K562 (cell line): ENCODE results near the gene ZC3H18. TPM values are rescaled to one million over a fixed set of nuclear protein-coding genes. Genes with fewer than 3 reads are reported as not detected.

Source experiments
- ARID3B ChIP-seq: fragments of 250-450 bp; sonication (Bioruptor Pico); IDR thresholded peaks from 2 replicates; pipeline ENCODE4 v1.4.0; 2020; ENCODE audit warnings: borderline replicate concordance
- BCL6 ChIP-seq: fragments of 250-450 bp; sonication (Bioruptor Pico); IDR thresholded peaks from 2 replicates; pipeline ENCODE4 v1.4.0; 2020
- CLOCK ChIP-seq: fragments of 250-450 bp; sonication (Bioruptor Pico); IDR thresholded peaks from 2 replicates; pipeline ENCODE4 v1.4.0; 2020; ENCODE audit warnings: mild to moderate bottlenecking, moderate library complexity, borderline replicate concordance
- COPS2 ChIP-seq: fragments of 450-650 bp; conservative IDR thresholded peaks from 2 replicates; pipeline ENCODE4 v1.6.1; 2016; ENCODE audit warnings: mild to moderate bottlenecking, moderate library complexity
- FOXA3 ChIP-seq, 2 experiments: fragments of 450-650 bp in 1 of 2; sonication (generic) in 1 of 2; formaldehyde crosslinking; IDR thresholded peaks in 1 of 2; conservative IDR thresholded peaks in 1 of 2; 2 replicates each; pipeline versions ENCODE4 v1.4.0 to v1.8.0; 2020 to 2022; ENCODE audit warnings: mild to moderate bottlenecking in 2 of 2, missing genetic modification reagents in 1 of 2
- FOXJ3 ChIP-seq: sonication (generic); formaldehyde crosslinking; IDR thresholded peaks from 2 replicates; pipeline ENCODE4 v1.4.0; 2020; ENCODE audit warnings: mild to moderate bottlenecking, missing genetic modification reagents
- KAT7 ChIP-seq: sonication (generic); formaldehyde crosslinking; IDR thresholded peaks from 2 replicates; pipeline ENCODE4 v1.8.0; 2022; ENCODE audit warnings: missing genetic modification reagents, mild to moderate bottlenecking, borderline replicate concordance
- PCBP2 ChIP-seq: fragments of 200-400 bp; formaldehyde crosslinking; IDR thresholded peaks from 2 replicates; pipeline ENCODE4 v1.6.1; 2018; ENCODE audit warnings: low read length, low read depth, mild to moderate bottlenecking, moderate library complexity; ENCODE audit not compliant: poor library complexity, severe bottlenecking
- PHF20 ChIP-seq: fragments of 450-650 bp; IDR thresholded peaks from 2 replicates; pipeline ENCODE4 v1.6.1; 2018; ENCODE audit not compliant: partially characterized antibody
- POLR2G ChIP-seq: fragments of 200-400 bp; formaldehyde crosslinking; IDR thresholded peaks from 2 replicates; pipeline ENCODE4 v1.6.1; 2017; ENCODE audit warnings: low read depth, mild to moderate bottlenecking, antibody characterized with exemption, low read length, moderate library complexity
- POLR3A ChIP-seq: IDR thresholded peaks from 2 replicates; pipeline ENCODE4 v1.6.1; 2011; ENCODE audit warnings: borderline replicate concordance, mild to moderate bottlenecking, moderate library complexity; ENCODE audit not compliant: insufficient read length, insufficient read depth; ENCODE audit errors: extremely low read depth
- PTTG1 ChIP-seq: fragments of 450-650 bp; IDR thresholded peaks from 2 replicates; pipeline ENCODE4 v1.6.1; 2016; ENCODE audit warnings: low read depth, mild to moderate bottlenecking, missing genetic modification characterization, missing compliant biosample characterization
- RBM22 ChIP-seq: fragments of 200-400 bp; formaldehyde crosslinking; IDR thresholded peaks from 2 replicates; pipeline ENCODE4 v1.6.1; 2018; ENCODE audit warnings: low read length, low read depth; ENCODE audit not compliant: poor library complexity, severe bottlenecking
- YY1 ChIP-seq, 3 experiments: IDR thresholded peaks; 2 replicates each; pipeline ENCODE4 v1.6.1; 2011; ENCODE audit warnings: low read length in 2 of 3, mild to moderate bottlenecking in 2 of 3, moderate library complexity in 2 of 3, borderline replicate concordance in 1 of 3, control low read depth in 1 of 3, low read depth in 1 of 3; ENCODE audit not compliant: insufficient read depth in 3 of 3, insufficient replicate concordance in 2 of 3, control insufficient read depth in 1 of 3, insufficient read length in 1 of 3; ENCODE audit errors: extremely low read depth in 1 of 3
- ZNF212 ChIP-seq: fragments of 450-650 bp; formaldehyde crosslinking; IDR thresholded peaks from 2 replicates; pipeline ENCODE4 v1.4.0; 2020; ENCODE audit warnings: mild to moderate bottlenecking
- polyA plus RNA-seq, 8 experiments: library from polyadenylated mRNA; depleted of rRNA in 4 of 8; stranded (reverse) in 5 of 8; unstranded in 3 of 8; fragments of >200 nt; fragmentation: Nextera tagmentation in 2 of 8; fragmentation: Illumina TruSeq in 1 of 8; extraction: Ambion mirVana in 2 of 8; extraction: Trizol in 1 of 8; gene quantifications; 2 replicates each; pipeline versions ENCODE4 v1.2.1 to v1.2.3, GENCODE V29; 2011 to 2014; ENCODE audit warnings: inconsistent platforms in 1 of 8, missing spikeins in 1 of 8
- total RNA-seq, 7 experiments: library from RNA; depleted of rRNA in 6 of 7; stranded (reverse); fragments of >200 nt in 6 of 7; fragmentation: Illumina TruSeq in 2 of 7; extraction: Trizol in 2 of 7; gene quantifications; 2 replicates each; pipeline versions ENCODE4 v1.2.1 to v1.2.3, GENCODE V29; 2011 to 2021; ENCODE audit warnings: low replicate concordance in 1 of 7
- TF ChIP-seq, protein P1 (sequence below): fragments of 450-650 bp; IDR thresholded peaks from 2 replicates; pipeline ENCODE4 v1.6.1; 2016; ENCODE audit warnings: mild to moderate bottlenecking
- TF ChIP-seq, protein P2 (sequence below): sonication (generic); formaldehyde crosslinking; IDR thresholded peaks from 2 replicates; pipeline ENCODE4 v1.8.1; 2022; ENCODE audit warnings: missing genetic modification reagents

Gene ZC3H18
- total and polyA plus RNA-seq, 9 of the 15 experiments (the other 6 are each of a cell fraction or from before 2014, with no cell fraction given), result 1.7 to 88.7 (median 26.9) TPM

DNA sequence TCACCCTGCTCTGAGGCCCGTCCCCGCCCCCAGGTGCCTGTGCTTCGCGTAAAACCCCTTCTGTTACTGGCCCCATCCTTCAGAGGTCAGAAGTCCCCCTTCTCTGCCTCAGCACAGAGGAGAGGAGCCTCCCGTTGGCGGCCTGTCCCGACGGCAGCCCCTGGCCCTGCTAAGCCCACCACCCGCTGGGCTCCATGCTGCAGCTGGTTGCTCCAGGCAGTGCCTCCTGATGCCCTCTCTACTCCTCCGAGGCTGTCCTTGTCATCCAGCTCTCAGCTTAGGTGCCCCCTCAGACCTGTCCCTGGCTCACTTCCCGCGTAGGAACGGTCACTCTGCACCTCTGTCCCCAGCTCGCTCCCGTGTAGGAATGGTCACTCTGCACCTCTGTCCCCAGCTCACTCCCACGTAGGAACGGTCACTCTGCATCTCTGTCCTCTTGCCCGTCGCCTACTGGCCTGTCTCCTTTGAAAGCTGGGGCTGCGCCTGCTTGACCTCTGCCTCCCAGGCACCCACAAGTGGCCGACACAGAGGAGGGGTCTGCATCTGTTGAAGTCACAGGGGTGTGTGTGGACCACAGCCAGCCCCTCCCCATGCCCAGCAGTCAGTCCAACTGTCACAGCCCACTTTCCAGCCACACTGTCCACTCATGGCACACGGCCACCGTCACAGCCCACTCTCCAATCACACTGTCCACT, 31.7 kb upstream of the ZC3H18 start (continued):
- TF ChIP-seq, protein P1, sequence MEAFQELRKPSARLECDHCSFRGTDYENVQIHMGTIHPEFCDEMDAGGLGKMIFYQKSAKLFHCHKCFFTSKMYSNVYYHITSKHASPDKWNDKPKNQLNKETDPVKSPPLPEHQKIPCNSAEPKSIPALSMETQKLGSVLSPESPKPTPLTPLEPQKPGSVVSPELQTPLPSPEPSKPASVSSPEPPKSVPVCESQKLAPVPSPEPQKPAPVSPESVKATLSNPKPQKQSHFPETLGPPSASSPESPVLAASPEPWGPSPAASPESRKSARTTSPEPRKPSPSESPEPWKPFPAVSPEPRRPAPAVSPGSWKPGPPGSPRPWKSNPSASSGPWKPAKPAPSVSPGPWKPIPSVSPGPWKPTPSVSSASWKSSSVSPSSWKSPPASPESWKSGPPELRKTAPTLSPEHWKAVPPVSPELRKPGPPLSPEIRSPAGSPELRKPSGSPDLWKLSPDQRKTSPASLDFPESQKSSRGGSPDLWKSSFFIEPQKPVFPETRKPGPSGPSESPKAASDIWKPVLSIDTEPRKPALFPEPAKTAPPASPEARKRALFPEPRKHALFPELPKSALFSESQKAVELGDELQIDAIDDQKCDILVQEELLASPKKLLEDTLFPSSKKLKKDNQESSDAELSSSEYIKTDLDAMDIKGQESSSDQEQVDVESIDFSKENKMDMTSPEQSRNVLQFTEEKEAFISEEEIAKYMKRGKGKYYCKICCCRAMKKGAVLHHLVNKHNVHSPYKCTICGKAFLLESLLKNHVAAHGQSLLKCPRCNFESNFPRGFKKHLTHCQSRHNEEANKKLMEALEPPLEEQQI, result no peak
- TF ChIP-seq ARID3B (CRISPR knock-in tag) (no peak), PTTG1 (tag) (no peak), ZNF212 (CRISPR knock-in tag) (no peak), RBM22 (peak; percentile 22), FOXJ3 (no peak), COPS2 (no peak), POLR3A (no peak), PHF20 (no peak), POLR2G (peak; percentile 74), BCL6 (no peak), FOXA3 (CRISPR knock-in tag; conservative IDR thresholded peaks at IDR 0.05 in 1 of 2, IDR thresholded peaks at IDR 0.05 in 1 of 2) (no peak), PCBP2 (no peak), KAT7 (CRISPR knock-in tag) (no peak), YY1 (IDR thresholded peaks at IDR 0.05; ENCODE audit: borderline replicate concordance in 1 of 3, control insufficient read depth in 1 of 3, extremely low read depth in 1 of 3, insufficient read depth in 3 of 3, insufficient read length in 1 of 3, insufficient replicate concordance in 2 of 3, low read depth in 1 of 3, low read length in 2 of 3) (no peak), CLOCK (CRISPR knock-in tag) (no peak)
- TF ChIP-seq, protein P2, sequence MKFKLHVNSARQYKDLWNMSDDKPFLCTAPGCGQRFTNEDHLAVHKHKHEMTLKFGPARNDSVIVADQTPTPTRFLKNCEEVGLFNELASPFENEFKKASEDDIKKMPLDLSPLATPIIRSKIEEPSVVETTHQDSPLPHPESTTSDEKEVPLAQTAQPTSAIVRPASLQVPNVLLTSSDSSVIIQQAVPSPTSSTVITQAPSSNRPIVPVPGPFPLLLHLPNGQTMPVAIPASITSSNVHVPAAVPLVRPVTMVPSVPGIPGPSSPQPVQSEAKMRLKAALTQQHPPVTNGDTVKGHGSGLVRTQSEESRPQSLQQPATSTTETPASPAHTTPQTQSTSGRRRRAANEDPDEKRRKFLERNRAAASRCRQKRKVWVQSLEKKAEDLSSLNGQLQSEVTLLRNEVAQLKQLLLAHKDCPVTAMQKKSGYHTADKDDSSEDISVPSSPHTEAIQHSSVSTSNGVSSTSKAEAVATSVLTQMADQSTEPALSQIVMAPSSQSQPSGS (CRISPR knock-in tag), result 0 out of 2 replicates have a peak, but pooled peaks have one; percentile 27
